OCI-LY1 (cell line): ENCODE measurements around the gene TCF4.

Experiments used
- H2AFZ ChIP-seq: fragments of 200-600 bp; sonication (generic), shearing (Covaris generic); 2 replicates; pipeline ENCODE4 v1.6.0; 2014; ENCODE audit warnings: antibody characterized with exemption, mild to moderate bottlenecking, low read length
- H3F3A ChIP-seq: fragments of 200-600 bp; sonication (generic), shearing (Covaris generic); 2 replicates; pipeline ENCODE4 v1.6.0; 2014; ENCODE audit warnings: mild to moderate bottlenecking, antibody characterized with exemption, low read length, moderate library complexity; ENCODE audit not compliant: insufficient read depth
- H3K27ac ChIP-seq: fragments of 200-600 bp; sonication (generic); 2 replicates; pipeline ENCODE4 v1.5.1; 2014; ENCODE audit warnings: low read length, mixed run types, mild to moderate bottlenecking, low read depth; ENCODE audit not compliant: poor library complexity, severe bottlenecking
- H3K27me3 ChIP-seq: fragments of 200-600 bp; sonication (generic); 2 replicates; pipeline ENCODE4 v1.6.0; 2014; ENCODE audit warnings: antibody characterized with exemption, mild to moderate bottlenecking, low read length, moderate library complexity; ENCODE audit not compliant: insufficient read depth
- H3K36me3 ChIP-seq: fragments of 200-600 bp; sonication (generic); 2 replicates; pipeline ENCODE4 v1.6.1; 2014; ENCODE audit warnings: mild to moderate bottlenecking, antibody characterized with exemption, low read length, moderate library complexity, mixed read lengths; ENCODE audit not compliant: insufficient read depth
- H3K4me1 ChIP-seq: fragments of 200-600 bp; sonication (generic); 2 replicates; pipeline ENCODE4 v1.5.1; 2014; ENCODE audit warnings: mild to moderate bottlenecking, low read length, moderate library complexity; ENCODE audit not compliant: insufficient read depth, severe bottlenecking
- H3K4me2 ChIP-seq: fragments of 200-600 bp; sonication (generic), shearing (Covaris generic); 2 replicates; pipeline ENCODE4 v1.6.1; 2014; ENCODE audit warnings: low read length
- H3K4me3 ChIP-seq: fragments of 200-600 bp; sonication (generic); 2 replicates; pipeline ENCODE4 v1.5.1; 2014; ENCODE audit warnings: low read length, low read depth, mild to moderate bottlenecking, mixed read lengths; ENCODE audit not compliant: poor library complexity, severe bottlenecking
- H3K79me2 ChIP-seq: fragments of 200-600 bp; shearing (Covaris generic); 2 replicates; pipeline ENCODE4 v1.6.1; 2016; ENCODE audit warnings: mixed run types, low read length, mixed read lengths; ENCODE audit not compliant: insufficient read depth
- H3K9ac ChIP-seq: fragments of 200-600 bp; sonication (generic), shearing (Covaris generic); 2 replicates; pipeline ENCODE4 v1.6.1; 2014; ENCODE audit warnings: mild to moderate bottlenecking, low read length, mixed read lengths
- H3K9me2 ChIP-seq: fragments of 200-600 bp; sonication (generic), shearing (Covaris generic); 2 replicates; pipeline ENCODE4 v1.6.1; 2014; ENCODE audit warnings: low read depth, mild to moderate bottlenecking, low read length, mixed read lengths
- H3K9me3 ChIP-seq: fragments of 200-600 bp; shearing (Covaris generic); 2 replicates; pipeline ENCODE4 v1.6.1; 2014; ENCODE audit warnings: low read length, mixed read lengths
- H4K20me1 ChIP-seq: fragments of 200-600 bp; sonication (generic), shearing (Covaris generic); 2 replicates; pipeline ENCODE4 v1.6.0; 2016; ENCODE audit warnings: mild to moderate bottlenecking, low read length; ENCODE audit not compliant: insufficient read depth
- EZH2 ChIP-seq: fragments of 200-600 bp; sonication (generic), shearing (Covaris generic); IDR thresholded peaks from 2 replicates; pipeline ENCODE4 v1.8.0; 2017; ENCODE audit warnings: borderline replicate concordance, mixed run types, mild to moderate bottlenecking, antibody characterized with exemption, low read length, moderate library complexity, mixed read lengths
- TF ChIP-seq, protein P1 (sequence below): fragments of 200-600 bp; sonication (generic), shearing (Covaris generic); IDR thresholded peaks from 2 replicates; pipeline ENCODE4 v1.5.1; 2017; ENCODE audit warnings: mild to moderate bottlenecking, antibody characterized with exemption, low read length, moderate library complexity, mixed read lengths

TCF4 gene

DNA sequence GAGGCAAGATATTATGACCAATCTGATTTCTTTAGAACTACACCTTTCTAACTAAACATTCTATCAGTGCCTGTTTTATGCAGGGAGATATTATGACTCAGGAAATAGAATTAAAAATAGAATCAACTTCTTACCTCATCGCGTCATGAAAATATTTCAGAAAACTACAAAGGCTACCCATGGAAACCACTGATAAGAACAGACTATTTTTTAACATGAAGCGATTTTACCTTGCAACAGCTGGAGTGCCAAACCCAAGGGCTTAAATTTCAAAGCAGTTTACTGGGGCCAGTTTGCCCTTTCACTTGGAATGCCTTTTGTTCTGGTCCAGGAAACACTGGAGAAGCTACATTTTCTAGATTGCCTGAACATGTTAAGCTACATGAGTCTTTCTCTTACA lies 323.9 kb downstream of the TCF4 start:
- TF ChIP-seq, protein P1, sequence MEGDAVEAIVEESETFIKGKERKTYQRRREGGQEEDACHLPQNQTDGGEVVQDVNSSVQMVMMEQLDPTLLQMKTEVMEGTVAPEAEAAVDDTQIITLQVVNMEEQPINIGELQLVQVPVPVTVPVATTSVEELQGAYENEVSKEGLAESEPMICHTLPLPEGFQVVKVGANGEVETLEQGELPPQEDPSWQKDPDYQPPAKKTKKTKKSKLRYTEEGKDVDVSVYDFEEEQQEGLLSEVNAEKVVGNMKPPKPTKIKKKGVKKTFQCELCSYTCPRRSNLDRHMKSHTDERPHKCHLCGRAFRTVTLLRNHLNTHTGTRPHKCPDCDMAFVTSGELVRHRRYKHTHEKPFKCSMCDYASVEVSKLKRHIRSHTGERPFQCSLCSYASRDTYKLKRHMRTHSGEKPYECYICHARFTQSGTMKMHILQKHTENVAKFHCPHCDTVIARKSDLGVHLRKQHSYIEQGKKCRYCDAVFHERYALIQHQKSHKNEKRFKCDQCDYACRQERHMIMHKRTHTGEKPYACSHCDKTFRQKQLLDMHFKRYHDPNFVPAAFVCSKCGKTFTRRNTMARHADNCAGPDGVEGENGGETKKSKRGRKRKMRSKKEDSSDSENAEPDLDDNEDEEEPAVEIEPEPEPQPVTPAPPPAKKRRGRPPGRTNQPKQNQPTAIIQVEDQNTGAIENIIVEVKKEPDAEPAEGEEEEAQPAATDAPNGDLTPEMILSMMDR: no peak
- TF ChIP-seq EZH2: no peak
- peaks cover 15% of the 10 kb centered on the region for H3K4me1 ChIP-seq
- no peaks in the 10 kb centered on the region for H3K79me2 ChIP-seq
- no peaks in the 10 kb centered on the region for H4K20me1 ChIP-seq
- no peaks in the 10 kb centered on the region for H3K9me2 ChIP-seq
- H3F3A ChIP-seq: no peaks in the 10 kb centered on the region
- H3K27me3 ChIP-seq: no peaks in the 10 kb centered on the region
- H3K27ac ChIP-seq: no peak overlapping the region
- no peak overlapping the region for H3K9ac ChIP-seq
- peaks cover 95% of the 10 kb centered on the region for H3K36me3 ChIP-seq
- H2AFZ ChIP-seq: no peak overlapping the region
- no peaks in the 10 kb centered on the region for H3K9me3 ChIP-seq
- no peak overlapping the region for H3K4me3 ChIP-seq
- H3K4me2 ChIP-seq: no peak overlapping the region

DNA sequence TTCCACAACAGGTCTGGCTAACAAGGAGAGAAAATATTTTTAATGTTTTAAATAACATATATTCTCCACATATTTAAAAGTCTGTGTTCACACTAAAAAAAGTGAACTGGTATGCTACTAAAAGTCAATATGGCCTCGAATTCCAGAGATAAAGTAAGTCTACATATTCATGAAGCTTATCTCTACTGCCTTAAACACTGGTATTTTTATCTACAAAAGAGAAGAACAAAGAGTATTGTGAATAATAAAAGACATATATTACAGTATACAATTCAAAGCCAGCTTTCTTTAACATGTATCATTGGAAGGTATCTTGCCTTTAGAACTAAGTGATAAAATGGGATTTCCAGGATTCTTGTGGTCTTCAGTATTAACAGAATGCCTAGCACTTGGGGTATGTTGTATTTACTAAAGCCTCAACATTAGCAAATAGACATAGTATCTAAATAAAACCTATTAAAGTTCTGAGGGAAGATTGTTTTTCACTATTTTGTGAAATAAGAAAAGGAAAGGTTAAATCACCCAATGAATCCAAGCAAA lies 325.9 kb downstream of the TCF4 start:
- Histone ChIP-seq H3K4me2 (no peak overlapping the region), H3K27ac (no peak overlapping the region), H2AFZ (no peak overlapping the region), H3K79me2 (no peaks in the 10 kb centered on the region), H3K9me3 (no peaks in the 10 kb centered on the region), H4K20me1 (no peaks in the 10 kb centered on the region), H3K9me2 (no peaks in the 10 kb centered on the region), H3K9ac (no peak overlapping the region), H3K36me3 (peaks cover 96% of the 10 kb centered on the region), H3K27me3 (no peaks in the 10 kb centered on the region), H3K4me3 (no peak overlapping the region), H3K4me1 (no peaks in the 10 kb centered on the region), H3F3A (no peaks in the 10 kb centered on the region)
- TF ChIP-seq EZH2: no peak
- TF ChIP-seq, protein P1: no peak

DNA sequence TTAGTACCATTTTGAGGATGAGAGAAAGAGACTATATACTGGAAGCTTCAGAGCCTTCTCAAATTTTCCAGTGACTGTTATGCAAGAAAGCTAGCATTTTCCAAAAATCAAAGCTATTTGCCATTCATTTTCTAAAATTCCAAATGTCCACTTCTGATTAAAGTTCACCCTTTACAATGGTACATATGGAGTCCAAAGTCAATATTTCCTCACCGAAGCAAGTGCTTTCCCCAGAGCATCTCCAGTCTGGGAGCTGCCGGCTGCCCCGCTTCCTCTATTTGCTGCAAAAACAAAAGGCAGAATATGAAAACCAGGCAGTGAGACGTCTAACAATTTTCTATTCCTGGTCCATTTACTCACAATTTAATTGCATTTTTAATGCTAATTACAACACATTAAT lies 326.7 kb downstream of the TCF4 start:
- Histone ChIP-seq H2AFZ (no peak overlapping the region), H4K20me1 (no peaks in the 10 kb centered on the region), H3K36me3 (peaks cover 96% of the 10 kb centered on the region), H3K4me1 (no peaks in the 10 kb centered on the region), H3K9ac (no peak overlapping the region), H3K4me2 (no peak overlapping the region), H3F3A (no peaks in the 10 kb centered on the region), H3K79me2 (no peaks in the 10 kb centered on the region), H3K4me3 (no peak overlapping the region), H3K9me2 (no peaks in the 10 kb centered on the region), H3K27me3 (no peaks in the 10 kb centered on the region), H3K27ac (no peak overlapping the region), H3K9me3 (no peaks in the 10 kb centered on the region)
- TF ChIP-seq EZH2: no peak
- TF ChIP-seq, protein P1: no peak
